K562 (cell line): Measurements from ENCODE around the gene SCUBE1. TPM values are rescaled to one million over a fixed set of nuclear protein-coding genes. Genes with fewer than 3 reads are reported as not detected.

ENCODE experiments used
- ARID4B ChIP-seq: sonication (generic); formaldehyde crosslinking; IDR thresholded peaks from 2 replicates; pipeline ENCODE4 v1.8.0; 2022; ENCODE audit warnings: mild to moderate bottlenecking, missing genetic modification reagents
- BMI1 ChIP-seq: fragments of 150-350 bp; IDR thresholded peaks from 2 replicates; pipeline ENCODE4 v1.6.1; 2014; ENCODE audit warnings: low read length
- CTBP1 ChIP-seq: fragments of 450-650 bp; IDR thresholded peaks from 2 replicates; pipeline ENCODE4 v1.6.1; 2016; ENCODE audit warnings: borderline replicate concordance
- ELF1 ChIP-seq: fragments of 200-800 bp; sonication (Bioruptor generic); IDR thresholded peaks from 2 replicates; pipeline ENCODE4 v1.6.1; 2016; ENCODE audit warnings: missing genetic modification characterization, missing compliant biosample characterization
- ETV1 ChIP-seq: fragments of 450-650 bp; conservative IDR thresholded peaks from 2 replicates; pipeline ENCODE4 v1.6.1; 2016; ENCODE audit warnings: missing genetic modification characterization, control low read depth, low read depth, missing compliant biosample characterization
- GABPA ChIP-seq: fragments of 200-800 bp; sonication (Bioruptor generic); conservative IDR thresholded peaks from 2 replicates; pipeline ENCODE4 v1.6.1; 2016; ENCODE audit warnings: low read depth, missing genetic modification characterization, missing compliant biosample characterization
- GABPB1 ChIP-seq: sonication (generic); formaldehyde crosslinking; IDR thresholded peaks from 2 replicates; pipeline ENCODE4 v1.8.0; 2022; ENCODE audit warnings: mild to moderate bottlenecking, missing genetic modification reagents
- HDAC2 ChIP-seq: fragments of 450-650 bp; IDR thresholded peaks from 2 replicates; pipeline ENCODE4 v1.6.1; 2016; ENCODE audit warnings: mild to moderate bottlenecking
- JUND ChIP-seq, 2 experiments: IDR thresholded peaks; 2 replicates in 1 of 2; 3 replicates in 1 of 2; pipeline ENCODE4 v1.6.1; 2011; ENCODE audit warnings: borderline replicate concordance in 2 of 2, low read depth in 2 of 2, low read length in 2 of 2, improper control_type of control experiment in 1 of 2, missing biosample characterization in 1 of 2, missing genetic modification characterization in 1 of 2, missing genetic modification reagents in 1 of 2
- L3MBTL2 ChIP-seq: fragments of 450-650 bp; IDR thresholded peaks from 2 replicates; pipeline ENCODE4 v1.6.1; 2016; ENCODE audit warnings: mild to moderate bottlenecking, moderate library complexity
- MEIS2 ChIP-seq: fragments of 450-650 bp; IDR thresholded peaks from 2 replicates; pipeline ENCODE4 v1.6.1; 2014; ENCODE audit warnings: mild to moderate bottlenecking; ENCODE audit not compliant: partially characterized antibody
- MYNN ChIP-seq, 2 experiments: sonication (generic); formaldehyde crosslinking in 1 of 2; IDR thresholded peaks; 2 replicates each; pipeline versions ENCODE4 v1.5.0 to v1.6.1; 2016 to 2020; ENCODE audit warnings: antibody characterized with exemption in 1 of 2, missing genetic modification reagents in 1 of 2
- SMARCE1 ChIP-seq: fragments of 450-650 bp; IDR thresholded peaks from 2 replicates; pipeline ENCODE4 v1.7.1; 2016; ENCODE audit warnings: mild to moderate bottlenecking
- THRAP3 ChIP-seq: fragments of 450-650 bp; IDR thresholded peaks from 2 replicates; pipeline ENCODE4 v1.6.1; 2016; ENCODE audit warnings: mild to moderate bottlenecking, inconsistent platforms, borderline replicate concordance
- XRCC5 ChIP-seq: fragments of 200-400 bp; formaldehyde crosslinking; IDR thresholded peaks from 2 replicates; pipeline ENCODE4 v1.6.1; 2017; ENCODE audit warnings: low read depth, mild to moderate bottlenecking, low read length
- ZBTB11 ChIP-seq, 3 experiments: fragments of 200-800 bp in 1 of 3; fragments of 250-450 bp in 1 of 3; fragments of 450-650 bp in 1 of 3; sonication (Bioruptor Pico) in 1 of 3; sonication (Bioruptor generic) in 1 of 3; formaldehyde crosslinking in 1 of 3; IDR thresholded peaks; 2 replicates each; pipeline versions ENCODE4 v1.6.1 to v1.8.0; 2016 to 2022; ENCODE audit warnings: mild to moderate bottlenecking in 2 of 3, missing genetic modification characterization in 2 of 3, missing compliant biosample characterization in 1 of 3, moderate library complexity in 1 of 3
- ZNF274 ChIP-seq: IDR thresholded peaks from 2 replicates; pipeline ENCODE4 v1.6.1; 2011; ENCODE audit warnings: low read depth, mild to moderate bottlenecking, low read length, moderate library complexity, borderline replicate concordance
- polyA plus RNA-seq, 8 experiments: library from polyadenylated mRNA; depleted of rRNA in 4 of 8; stranded (reverse) in 5 of 8; unstranded in 3 of 8; fragments of >200 nt; fragmentation: Nextera tagmentation in 2 of 8; fragmentation: Illumina TruSeq in 1 of 8; extraction: Ambion mirVana in 2 of 8; extraction: Trizol in 1 of 8; gene quantifications; 2 replicates each; pipeline versions ENCODE4 v1.2.1 to v1.2.3, GENCODE V29; 2011 to 2014; ENCODE audit warnings: inconsistent platforms in 1 of 8, missing spikeins in 1 of 8
- total RNA-seq, 7 experiments: library from RNA; depleted of rRNA in 6 of 7; stranded (reverse); fragments of >200 nt in 6 of 7; fragmentation: Illumina TruSeq in 2 of 7; extraction: Trizol in 2 of 7; gene quantifications; 2 replicates each; pipeline versions ENCODE4 v1.2.1 to v1.2.3, GENCODE V29; 2011 to 2021; ENCODE audit warnings: low replicate concordance in 1 of 7

SCUBE1 gene
- total and polyA plus RNA-seq, 9 of the 15 experiments (the other 6 are each of a cell fraction or from before 2014, with no cell fraction given): 0.03 to 0.47 (median 0.29) TPM; not detected in 6

GRCh38 chr22:43183496-43184277, 159.5 kb downstream of the SCUBE1 start (continued):
- 0 out of 2 replicates have a peak, but pooled peaks have one; percentile 31 for TF ChIP-seq ARID4B (CRISPR knock-in tag)
- 0 out of 2 replicates have a peak, but pooled peaks have one; percentile 29 for TF ChIP-seq L3MBTL2
- 0 out of 2 replicates have a peak, but pooled peaks have one; percentile 35 for TF ChIP-seq XRCC5
- TF ChIP-seq MYNN (IDR thresholded peaks at IDR 0.05): peak; percentile 66; the same call in 1 of the 2 replicates
- TF ChIP-seq MYNN (CRISPR knock-in tag; IDR thresholded peaks at IDR 0.05): no peak
- no peak for TF ChIP-seq HDAC2
- no peak for TF ChIP-seq BMI1
- peak in 1 of 3 experiments; percentile 54; a peak in 1 of 6 replicates for TF ChIP-seq ZBTB11 (CRISPR knock-in tag; IDR thresholded peaks at IDR 0.05)
- peak; percentile 94 for TF ChIP-seq ETV1 (tag)
- TF ChIP-seq GABPB1 (CRISPR knock-in tag): 0 out of 2 replicates have a peak, but pooled peaks have one; percentile 36
- peak; percentile 89 for TF ChIP-seq SMARCE1
- TF ChIP-seq JUND (IDR thresholded peaks at IDR 0.05; ENCODE audit: borderline replicate concordance, low read depth, low read length): peak; percentile 73; the same call in 1 of the 2 replicates
- TF ChIP-seq JUND (tag; IDR thresholded peaks at IDR 0.05; ENCODE audit: borderline replicate concordance, low read depth, low read length): peak; percentile 61; the same call in 2 of the 3 replicates
- peak; percentile 15 for TF ChIP-seq MEIS2
- TF ChIP-seq GABPA (tag): 0 out of 2 replicates have a peak, but pooled peaks have one; percentile 14
- no peak for TF ChIP-seq THRAP3
- TF ChIP-seq ZNF274: no peak
- 0 out of 2 replicates have a peak, but pooled peaks have one; percentile 80 for TF ChIP-seq CTBP1
- no peak for TF ChIP-seq ELF1 (tag)
